GM23248 (cell line): ENCODE data around the gene SLIT3.

Experiments
- EZH2 ChIP-seq: fragments of 200-600 bp; sonication (generic); IDR thresholded peaks from 2 replicates; pipeline ENCODE4 v1.6.1; 2018; ENCODE audit warnings: antibody characterized with exemption, mild to moderate bottlenecking; ENCODE audit not compliant: insufficient read depth, poor library complexity, severe bottlenecking
- EZH2phosphoT487 ChIP-seq: fragments of 200-600 bp; sonication (generic); IDR thresholded peaks from 2 replicates; pipeline ENCODE4 v1.6.1; 2018; ENCODE audit warnings: antibody characterized with exemption, moderate library complexity, mild to moderate bottlenecking, low read depth; ENCODE audit not compliant: insufficient read depth

GRCh38 chr5:168668078-168668477, 632.9 kb downstream of the SLIT3 start:
- TF ChIP-seq EZH2phosphoT487 (no peak), EZH2 (no peak)
